ENCODE data around the gene SEMG2. TPM values are rescaled to one million over a fixed set of nuclear protein-coding genes. Genes with fewer than 3 reads are reported as not detected.

The SEMG2 gene
- polyA plus RNA-seq, 1 donor (not counting 4 experiments of a cell fraction or from before 2014, with no cell fraction given) = not detected

DNA sequence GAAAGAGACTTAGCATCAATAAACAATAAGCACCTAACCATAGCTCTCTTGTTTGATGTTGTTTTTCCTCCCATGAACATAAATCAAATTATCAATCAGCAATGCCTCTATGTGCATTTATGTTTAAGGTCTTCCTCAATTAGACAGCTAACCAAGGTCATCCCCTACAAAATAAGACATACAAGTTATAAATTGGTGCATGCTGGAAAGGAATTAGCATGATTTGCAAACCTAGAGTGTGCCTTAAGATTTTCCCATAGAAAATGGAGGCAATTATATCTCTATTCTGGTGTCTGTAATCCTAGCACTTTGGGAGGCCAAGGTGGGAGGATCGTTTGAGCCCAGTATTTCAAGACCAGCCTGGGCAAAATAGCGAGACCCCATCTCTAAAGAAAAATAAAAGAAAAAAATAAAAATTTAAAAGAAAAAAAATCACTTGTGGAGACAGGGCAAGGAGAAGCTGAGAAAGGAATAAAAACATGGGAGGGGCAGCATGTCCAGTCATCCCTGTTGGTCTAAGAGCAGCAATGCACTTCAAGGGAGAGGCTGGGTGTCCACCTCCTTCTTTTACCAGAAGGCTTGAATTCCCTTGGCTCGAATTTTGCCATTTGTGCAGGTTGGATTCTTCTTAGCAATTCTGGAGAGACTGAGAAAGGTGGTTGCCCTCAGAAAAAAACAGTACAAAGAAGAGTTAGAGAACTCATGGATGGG lies 42.5 kb downstream of the SEMG2 start:
- DNase-seq (ENCODE audit: low read depth, low spot score) = no peak
- no peak overlapping the region for H3K27ac ChIP-seq (ENCODE audit: control insufficient read depth, insufficient read depth, low read length)
- dilution Hi-C loops (cut with MboI; ENCODE audit: extremely low pct_ligation_motif_present, low sequenced_read_pairs) = no loop called here

DNA sequence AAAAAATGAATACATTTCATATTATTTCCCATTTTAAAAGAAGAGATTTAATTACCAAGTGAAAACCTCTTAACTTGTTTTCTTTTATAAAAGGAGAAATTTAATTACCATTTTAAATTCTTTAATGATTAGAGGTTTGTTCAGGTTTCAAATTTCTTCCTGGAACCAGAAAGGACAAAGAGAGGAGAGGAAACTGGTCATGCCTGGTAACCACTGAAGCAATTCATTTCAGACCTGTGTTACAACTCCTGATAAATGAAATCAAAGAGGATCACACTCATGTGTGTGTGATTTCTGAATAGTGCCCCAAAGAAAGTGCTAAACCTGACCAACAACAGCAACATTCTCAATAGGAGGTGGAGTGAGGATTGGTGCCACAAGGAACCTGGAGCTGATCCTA lies 45.8 kb downstream of the SEMG2 start:
- H3K27ac ChIP-seq (ENCODE audit: control insufficient read depth, insufficient read depth, low read length) = no peak overlapping the region

More for the DNA sequence above, 42.5 kb downstream of the SEMG2 start:
- Histone ChIP-seq H3K9me1 (ENCODE audit: control insufficient read depth, extremely low read depth, insufficient read depth, low read length) (no peaks in the 10 kb centered on the region), H2AFZ (ENCODE audit: control insufficient read depth, low read length) (no peak overlapping the region), H3K4me2 (ENCODE audit: control insufficient read depth, extremely low read depth, insufficient read depth, low read depth, low read length) (no peak overlapping the region), H3K9me3 (ENCODE audit: control insufficient read depth, low read depth, low read length) (no peaks in the 10 kb centered on the region), H3K4me3 (ENCODE audit: control insufficient read depth in 2 of 3, extremely low read depth in 1 of 3, insufficient read depth in 2 of 3, low read depth in 1 of 3, low read length in 3 of 3) (no peak overlapping the region), H3K27me3 (ENCODE audit: control insufficient read depth, extremely low read depth, insufficient read depth, low read length) (no peaks in the 10 kb centered on the region), H4K20me1 (ENCODE audit: control insufficient read depth, extremely low read depth, insufficient read depth, low read length) (no peaks in the 10 kb centered on the region), H3K4me1 (ENCODE audit: control insufficient read depth, extremely low read depth, insufficient read depth, low read length) (no peaks in the 10 kb centered on the region), H3K36me3 (ENCODE audit: control insufficient read depth in 2 of 2, extremely low read depth in 1 of 2, insufficient read depth in 2 of 2, low read length in 2 of 2) (no peaks in the 10 kb centered on the region), H3K79me2 (ENCODE audit: control insufficient read depth, insufficient read depth, low read length) (no peaks in the 10 kb centered on the region), H3K9ac (ENCODE audit: control insufficient read depth, extremely low read depth, insufficient read depth, low read length) (no peak overlapping the region)
- no peak for FAIRE-seq
- no peak for TF ChIP-seq EZH2 (IDR thresholded peaks at IDR 0.05; ENCODE audit: low read length)
- TF ChIP-seq, protein P1, sequence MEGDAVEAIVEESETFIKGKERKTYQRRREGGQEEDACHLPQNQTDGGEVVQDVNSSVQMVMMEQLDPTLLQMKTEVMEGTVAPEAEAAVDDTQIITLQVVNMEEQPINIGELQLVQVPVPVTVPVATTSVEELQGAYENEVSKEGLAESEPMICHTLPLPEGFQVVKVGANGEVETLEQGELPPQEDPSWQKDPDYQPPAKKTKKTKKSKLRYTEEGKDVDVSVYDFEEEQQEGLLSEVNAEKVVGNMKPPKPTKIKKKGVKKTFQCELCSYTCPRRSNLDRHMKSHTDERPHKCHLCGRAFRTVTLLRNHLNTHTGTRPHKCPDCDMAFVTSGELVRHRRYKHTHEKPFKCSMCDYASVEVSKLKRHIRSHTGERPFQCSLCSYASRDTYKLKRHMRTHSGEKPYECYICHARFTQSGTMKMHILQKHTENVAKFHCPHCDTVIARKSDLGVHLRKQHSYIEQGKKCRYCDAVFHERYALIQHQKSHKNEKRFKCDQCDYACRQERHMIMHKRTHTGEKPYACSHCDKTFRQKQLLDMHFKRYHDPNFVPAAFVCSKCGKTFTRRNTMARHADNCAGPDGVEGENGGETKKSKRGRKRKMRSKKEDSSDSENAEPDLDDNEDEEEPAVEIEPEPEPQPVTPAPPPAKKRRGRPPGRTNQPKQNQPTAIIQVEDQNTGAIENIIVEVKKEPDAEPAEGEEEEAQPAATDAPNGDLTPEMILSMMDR (optimal IDR thresholded peaks at IDR 0.05 in 1 of 3, IDR thresholded peaks at IDR 0.05 in 1 of 3, conservative IDR thresholded peaks at IDR 0.05 in 1 of 3; ENCODE audit: extremely low read depth in 1 of 3, insufficient read depth in 2 of 3, low read length in 3 of 3) = no peak

More for the DNA sequence above, 45.8 kb downstream of the SEMG2 start:
- dilution Hi-C loops (cut with MboI; ENCODE audit: extremely low pct_ligation_motif_present, low sequenced_read_pairs) = no loop called here
- TF ChIP-seq, protein P1 (optimal IDR thresholded peaks at IDR 0.05 in 1 of 3, IDR thresholded peaks at IDR 0.05 in 1 of 3, conservative IDR thresholded peaks at IDR 0.05 in 1 of 3; ENCODE audit: extremely low read depth in 1 of 3, insufficient read depth in 2 of 3, low read length in 3 of 3) = no peak
- TF ChIP-seq EZH2 (IDR thresholded peaks at IDR 0.05; ENCODE audit: low read length) = no peak
- DNase-seq (ENCODE audit: low read depth, low spot score) = no peak
- Histone ChIP-seq H3K4me1 (ENCODE audit: control insufficient read depth, extremely low read depth, insufficient read depth, low read length) (no peaks in the 10 kb centered on the region), H3K9me3 (ENCODE audit: control insufficient read depth, low read depth, low read length) (no peaks in the 10 kb centered on the region), H4K20me1 (ENCODE audit: control insufficient read depth, extremely low read depth, insufficient read depth, low read length) (no peaks in the 10 kb centered on the region), H3K27me3 (ENCODE audit: control insufficient read depth, extremely low read depth, insufficient read depth, low read length) (peaks cover 12% of the 10 kb centered on the region), H3K79me2 (ENCODE audit: control insufficient read depth, insufficient read depth, low read length) (no peaks in the 10 kb centered on the region), H2AFZ (ENCODE audit: control insufficient read depth, low read length) (no peak overlapping the region), H3K4me2 (ENCODE audit: control insufficient read depth, extremely low read depth, insufficient read depth, low read depth, low read length) (no peak overlapping the region), H3K9me1 (ENCODE audit: control insufficient read depth, extremely low read depth, insufficient read depth, low read length) (no peaks in the 10 kb centered on the region), H3K36me3 (ENCODE audit: control insufficient read depth in 2 of 2, extremely low read depth in 1 of 2, insufficient read depth in 2 of 2, low read length in 2 of 2) (no peaks in the 10 kb centered on the region), H3K4me3 (ENCODE audit: control insufficient read depth in 2 of 3, extremely low read depth in 1 of 3, insufficient read depth in 2 of 3, low read depth in 1 of 3, low read length in 3 of 3) (no peak overlapping the region), H3K9ac (ENCODE audit: control insufficient read depth, extremely low read depth, insufficient read depth, low read length) (no peak overlapping the region)
- no peak for FAIRE-seq

All from keratinocyte (primary cell).